SK-N-SH treated with all-trans-retinoic acid at 6 μM for 48 hours (cell line): ENCODE data around the gene CHRNB2.

Experiments used
- ARNTL ChIP-seq: fragments of 450-650 bp; formaldehyde crosslinking; IDR thresholded peaks from 2 replicates; pipeline ENCODE4 v1.5.0; 2020; ENCODE audit warnings: low read depth, mild to moderate bottlenecking, moderate library complexity, borderline replicate concordance
- CREB5 ChIP-seq: fragments of 250-450 bp; sonication (Bioruptor Pico); IDR thresholded peaks from 2 replicates; pipeline ENCODE4 v1.5.1; 2020; ENCODE audit warnings: low read depth, mild to moderate bottlenecking, moderate library complexity
- OSR1 ChIP-seq: fragments of 250-450 bp; sonication (Bioruptor Pico); IDR thresholded peaks from 2 replicates; pipeline ENCODE4 v1.8.0; 2022; ENCODE audit warnings: moderate library complexity, mild to moderate bottlenecking, inconsistent platforms
- RARB ChIP-seq: fragments of 250-450 bp; sonication (Bioruptor Pico); IDR thresholded peaks from 2 replicates; pipeline ENCODE4 v1.8.0; 2021; ENCODE audit warnings: mild to moderate bottlenecking, moderate library complexity
- ZFP30 ChIP-seq: fragments of 450-650 bp; formaldehyde crosslinking; IDR thresholded peaks from 2 replicates; pipeline ENCODE4 v1.5.0; 2022; ENCODE audit warnings: mild to moderate bottlenecking, moderate library complexity
- ZNF565 ChIP-seq: fragments of 450-650 bp; formaldehyde crosslinking; conservative IDR thresholded peaks from 2 replicates; pipeline ENCODE4 v1.5.0; 2020; ENCODE audit warnings: low read depth, mild to moderate bottlenecking, moderate library complexity
- TF ChIP-seq, protein P1 (sequence below): fragments of 250-450 bp; sonication (Bioruptor Pico); IDR thresholded peaks from 2 replicates; pipeline ENCODE4 v1.5.1; 2021; ENCODE audit warnings: mild to moderate bottlenecking, moderate library complexity

DNA sequence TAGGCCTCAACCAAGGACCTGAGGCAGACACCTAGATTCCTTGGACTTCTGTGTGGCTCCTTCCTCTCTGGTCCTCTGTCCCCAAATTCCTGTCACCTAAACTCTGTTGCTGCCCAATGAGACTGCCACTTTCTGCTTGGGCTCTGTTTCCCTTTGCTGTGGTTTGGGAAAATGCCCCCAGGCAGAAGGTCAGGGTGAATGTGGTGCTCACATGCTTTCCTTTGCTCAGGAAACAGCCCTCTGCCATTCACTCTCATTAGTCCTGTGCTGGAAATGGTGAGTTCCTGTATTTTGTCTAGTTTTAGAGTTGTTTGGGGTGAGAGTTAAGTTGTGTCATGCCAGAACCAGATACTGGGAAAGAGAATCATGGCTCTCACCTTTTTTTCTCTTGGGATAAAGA is 42.7 kb upstream of the CHRNB2 start:
- no peak for TF ChIP-seq OSR1 (CRISPR knock-in tag)
- TF ChIP-seq ARNTL (CRISPR knock-in tag): no peak
- TF ChIP-seq, protein P1, sequence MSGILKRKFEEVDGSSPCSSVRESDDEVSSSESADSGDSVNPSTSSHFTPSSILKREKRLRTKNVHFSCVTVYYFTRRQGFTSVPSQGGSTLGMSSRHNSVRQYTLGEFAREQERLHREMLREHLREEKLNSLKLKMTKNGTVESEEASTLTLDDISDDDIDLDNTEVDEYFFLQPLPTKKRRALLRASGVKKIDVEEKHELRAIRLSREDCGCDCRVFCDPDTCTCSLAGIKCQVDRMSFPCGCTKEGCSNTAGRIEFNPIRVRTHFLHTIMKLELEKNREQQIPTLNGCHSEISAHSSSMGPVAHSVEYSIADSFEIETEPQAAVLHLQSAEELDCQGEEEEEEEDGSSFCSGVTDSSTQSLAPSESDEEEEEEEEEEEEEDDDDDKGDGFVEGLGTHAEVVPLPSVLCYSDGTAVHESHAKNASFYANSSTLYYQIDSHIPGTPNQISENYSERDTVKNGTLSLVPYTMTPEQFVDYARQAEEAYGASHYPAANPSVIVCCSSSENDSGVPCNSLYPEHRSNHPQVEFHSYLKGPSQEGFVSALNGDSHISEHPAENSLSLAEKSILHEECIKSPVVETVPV: no peak
- TF ChIP-seq ZNF565: no peak
- TF ChIP-seq RARB (CRISPR knock-in tag): no peak
- no peak for TF ChIP-seq CREB5
- TF ChIP-seq ZFP30 (CRISPR knock-in tag): no peak
